ENCODE data around the gene CEP95.

GRCh38 chr17:64461788-64462187 is 45.0 kb upstream of the CEP95 start:
- TF ChIP-seq, protein P1, sequence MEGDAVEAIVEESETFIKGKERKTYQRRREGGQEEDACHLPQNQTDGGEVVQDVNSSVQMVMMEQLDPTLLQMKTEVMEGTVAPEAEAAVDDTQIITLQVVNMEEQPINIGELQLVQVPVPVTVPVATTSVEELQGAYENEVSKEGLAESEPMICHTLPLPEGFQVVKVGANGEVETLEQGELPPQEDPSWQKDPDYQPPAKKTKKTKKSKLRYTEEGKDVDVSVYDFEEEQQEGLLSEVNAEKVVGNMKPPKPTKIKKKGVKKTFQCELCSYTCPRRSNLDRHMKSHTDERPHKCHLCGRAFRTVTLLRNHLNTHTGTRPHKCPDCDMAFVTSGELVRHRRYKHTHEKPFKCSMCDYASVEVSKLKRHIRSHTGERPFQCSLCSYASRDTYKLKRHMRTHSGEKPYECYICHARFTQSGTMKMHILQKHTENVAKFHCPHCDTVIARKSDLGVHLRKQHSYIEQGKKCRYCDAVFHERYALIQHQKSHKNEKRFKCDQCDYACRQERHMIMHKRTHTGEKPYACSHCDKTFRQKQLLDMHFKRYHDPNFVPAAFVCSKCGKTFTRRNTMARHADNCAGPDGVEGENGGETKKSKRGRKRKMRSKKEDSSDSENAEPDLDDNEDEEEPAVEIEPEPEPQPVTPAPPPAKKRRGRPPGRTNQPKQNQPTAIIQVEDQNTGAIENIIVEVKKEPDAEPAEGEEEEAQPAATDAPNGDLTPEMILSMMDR (IDR thresholded peaks at IDR 0.05), result no peak
- no peak for TF ChIP-seq POLR2A (IDR thresholded peaks at IDR 0.05)

Measured in heart left ventricle (tissue), 13 donors.